ES-I3 (cell line): ENCODE measurements around the gene CCR9.
"Not testable (repeated sequence)": the region's sequence is repeated elsewhere in the genome, so short reads cannot be mapped to it uniquely, and the experiment has no call there.

Experiments
- H3K36me3 ChIP-seq: 2 replicates; pipeline ENCODE4 v1.6.1; 2013; ENCODE audit warnings: mild to moderate bottlenecking, low read length, control low read depth, moderate library complexity; ENCODE audit not compliant: insufficient read depth
- H3K4me1 ChIP-seq: 2 replicates; pipeline ENCODE4 v1.6.1; 2013; ENCODE audit warnings: mild to moderate bottlenecking, control low read depth, low read length; ENCODE audit not compliant: insufficient read depth
- H3K9ac ChIP-seq: 2 replicates; pipeline ENCODE4 v1.6.1; 2013; ENCODE audit warnings: low read depth, mild to moderate bottlenecking, low read length, moderate library complexity
- H3K9me3 ChIP-seq: 2 replicates; pipeline ENCODE4 v1.6.1; 2013; ENCODE audit warnings: mild to moderate bottlenecking, low read length, moderate library complexity; ENCODE audit not compliant: control insufficient read depth, insufficient read depth

CCR9 gene, protein sequence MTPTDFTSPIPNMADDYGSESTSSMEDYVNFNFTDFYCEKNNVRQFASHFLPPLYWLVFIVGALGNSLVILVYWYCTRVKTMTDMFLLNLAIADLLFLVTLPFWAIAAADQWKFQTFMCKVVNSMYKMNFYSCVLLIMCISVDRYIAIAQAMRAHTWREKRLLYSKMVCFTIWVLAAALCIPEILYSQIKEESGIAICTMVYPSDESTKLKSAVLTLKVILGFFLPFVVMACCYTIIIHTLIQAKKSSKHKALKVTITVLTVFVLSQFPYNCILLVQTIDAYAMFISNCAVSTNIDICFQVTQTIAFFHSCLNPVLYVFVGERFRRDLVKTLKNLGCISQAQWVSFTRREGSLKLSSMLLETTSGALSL

DNA sequence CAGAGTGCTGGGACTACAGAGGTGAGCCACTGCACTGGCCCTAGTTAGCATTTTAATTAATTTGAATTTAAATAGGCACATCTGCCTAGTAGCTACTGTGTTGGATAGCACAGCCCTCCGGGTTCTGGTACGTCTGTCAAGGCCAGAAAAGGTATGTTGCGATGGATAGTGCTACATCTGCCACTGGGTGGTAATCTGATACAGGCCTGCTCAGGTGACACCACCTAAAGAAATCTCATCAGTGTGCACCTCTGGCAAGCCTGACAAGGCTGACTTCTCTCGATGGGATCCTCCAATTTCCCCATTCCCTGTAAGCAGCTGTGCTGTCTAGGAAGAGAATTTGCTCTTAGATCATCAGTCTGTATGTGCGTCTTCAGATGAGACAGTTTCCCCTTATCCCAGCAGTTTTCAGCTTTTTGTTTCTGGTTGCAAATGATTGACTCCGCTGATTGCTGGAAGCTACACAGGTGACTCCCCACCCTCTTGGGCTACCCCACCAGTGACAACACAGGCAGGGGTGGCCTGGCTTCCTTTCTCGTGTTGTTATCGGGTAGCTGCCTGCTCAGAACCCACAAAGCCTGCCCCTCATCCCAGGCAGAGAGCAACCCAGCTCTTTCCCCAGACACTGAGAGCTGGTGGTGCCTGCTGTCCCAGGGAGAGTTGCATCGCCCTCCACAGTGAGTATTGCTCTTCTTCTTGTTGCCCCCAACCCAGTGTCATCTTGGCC, at the start of gene CCR9:
TSS of gene CCR9 (plus strand) at position 565 of the 727 bp plus-strand sequence. CDS start 8,391 bp downstream, outside the sequence.
- no peak within 1 kb of the TSS for H3K9ac ChIP-seq
- H3K4me1 ChIP-seq: no peaks in the 10 kb centered on the region
- H3K9me3 ChIP-seq: no peaks in the 10 kb centered on the region
- no peaks in the 10 kb centered on the region for H3K36me3 ChIP-seq

DNA sequence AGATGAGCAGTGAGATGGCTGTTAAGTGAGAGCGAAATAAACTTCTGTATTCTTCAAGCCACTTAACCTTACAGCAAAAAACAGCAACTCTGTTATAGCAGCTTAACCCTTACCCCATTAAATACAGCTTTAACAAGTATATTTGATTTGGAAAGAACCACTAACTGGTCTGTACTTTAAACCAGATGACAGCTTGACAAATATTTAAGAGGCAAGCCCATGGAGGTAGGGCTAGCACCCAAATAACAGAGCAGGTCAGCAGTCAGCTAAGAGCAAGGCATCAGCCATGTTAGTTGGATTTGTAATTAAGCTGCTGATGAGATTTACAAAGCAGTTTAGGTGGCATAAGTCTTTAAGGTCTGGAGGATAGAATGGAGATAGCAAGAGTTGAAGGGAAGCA, 47.9 kb upstream of the CCR9 start:
- H3K36me3 ChIP-seq: no peaks in the 10 kb centered on the region
- H3K9ac ChIP-seq: no peak overlapping the region
- no peaks in the 10 kb centered on the region; the same call in 1 of the 2 replicates for H3K4me1 ChIP-seq
- no peaks in the 10 kb centered on the region for H3K9me3 ChIP-seq

DNA sequence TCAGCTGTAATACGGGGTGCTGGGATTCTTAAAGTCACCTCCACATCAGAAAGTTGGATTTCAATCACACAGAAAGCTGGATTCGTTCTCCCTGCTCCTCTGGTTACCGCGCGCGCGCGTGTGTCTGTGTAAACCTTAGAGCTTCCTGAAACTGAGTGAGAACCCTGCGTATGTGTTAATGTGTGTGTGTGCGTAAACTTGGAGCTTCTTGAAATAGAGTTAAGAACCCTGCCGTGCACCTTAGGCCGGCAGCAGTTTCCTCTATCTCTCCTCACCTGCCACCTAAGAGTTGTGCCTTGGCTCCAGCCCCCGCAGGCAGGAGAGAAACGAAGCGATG, 45.0 kb upstream of the CCR9 start:
- Histone ChIP-seq H3K9ac (peak overlapping the region; percentile 50), H3K36me3 (no peaks in the 10 kb centered on the region), H3K9me3 (no peaks in the 10 kb centered on the region), H3K4me1 (no peaks in the 10 kb centered on the region; the same call in 1 of the 2 replicates)

GRCh38 chr3:45841757-45842491, 44.4 kb upstream of the CCR9 start, which contains the start of gene LZTFL1:
Gene LZTFL1 (minus strand): TSS chr3:45842119. CDS start chr3:45841991, 128 bp downstream.
- H3K36me3 ChIP-seq: no peaks in the 10 kb centered on the region
- H3K9me3 ChIP-seq: no peaks in the 10 kb centered on the region
- H3K9ac ChIP-seq: peak within 1 kb of the TSS; percentile 50
- H3K4me1 ChIP-seq: no peaks in the 10 kb centered on the region; the same call in 1 of the 2 replicates

GRCh38 chr3:45842851-45843625, 43.3 kb upstream of the CCR9 start:
- no peaks in the 10 kb centered on the region; the same call in 1 of the 2 replicates for H3K4me1 ChIP-seq
- H3K9ac ChIP-seq: no peak overlapping the region
- H3K9me3 ChIP-seq: no peaks in the 10 kb centered on the region
- H3K36me3 ChIP-seq: no peaks in the 10 kb centered on the region

GRCh38 chr3:45844616-45845015, 41.7 kb upstream of the CCR9 start:
- Histone ChIP-seq H3K4me1 (no peaks in the 10 kb centered on the region; the same call in 1 of the 2 replicates), H3K36me3 (no peaks in the 10 kb centered on the region), H3K9ac (no peak overlapping the region), H3K9me3 (no peaks in the 10 kb centered on the region)

DNA sequence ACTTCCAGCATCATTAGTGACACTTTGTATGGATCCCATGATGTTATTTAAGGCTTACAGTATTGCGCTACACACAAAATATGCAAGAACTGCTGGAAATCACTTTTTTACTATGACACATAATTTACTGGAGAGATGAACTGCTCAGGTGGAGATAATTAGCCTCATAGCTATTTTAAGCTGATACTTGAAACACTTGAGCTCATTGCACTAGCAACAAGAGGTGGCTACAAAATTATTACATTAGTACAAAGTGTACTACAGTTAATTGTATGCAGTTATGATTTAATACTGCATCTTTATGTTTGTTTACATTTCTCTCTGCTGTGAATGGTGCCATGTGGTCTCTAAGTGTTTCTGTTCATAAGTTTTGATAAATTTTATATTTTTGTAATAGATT, 38.0 kb upstream of the CCR9 start:
- H3K9me3 ChIP-seq: no peaks in the 10 kb centered on the region
- no peaks in the 10 kb centered on the region for H3K36me3 ChIP-seq

GRCh38 chr3:45852828-45853227, 33.5 kb upstream of the CCR9 start:
- Histone ChIP-seq H3K9me3 (no peaks in the 10 kb centered on the region), H3K36me3 (no peaks in the 10 kb centered on the region)

More for the DNA sequence above, 38.0 kb upstream of the CCR9 start:
- Histone ChIP-seq H3K9ac (no peak overlapping the region), H3K4me1 (no peaks in the 10 kb centered on the region)

GRCh38 chr3:45856323-45856722, 30.0 kb upstream of the CCR9 start:
- not testable (repeated sequence) for H3K36me3 ChIP-seq, H3K4me1 ChIP-seq, H3K9me3 ChIP-seq, H3K9ac ChIP-seq

More at GRCh38 chr3:45852828-45853227, 33.5 kb upstream of the CCR9 start:
- H3K9ac ChIP-seq: no peak overlapping the region
- H3K4me1 ChIP-seq: no peaks in the 10 kb centered on the region

- not testable (repeated sequence) for H3K4me1 ChIP-seq, H3K9me3 ChIP-seq, H3K36me3 ChIP-seq, H3K9ac ChIP-seq
These were observed 29.3 kb upstream of the CCR9 start for GRCh38 chr3:45857024-45857423.

DNA sequence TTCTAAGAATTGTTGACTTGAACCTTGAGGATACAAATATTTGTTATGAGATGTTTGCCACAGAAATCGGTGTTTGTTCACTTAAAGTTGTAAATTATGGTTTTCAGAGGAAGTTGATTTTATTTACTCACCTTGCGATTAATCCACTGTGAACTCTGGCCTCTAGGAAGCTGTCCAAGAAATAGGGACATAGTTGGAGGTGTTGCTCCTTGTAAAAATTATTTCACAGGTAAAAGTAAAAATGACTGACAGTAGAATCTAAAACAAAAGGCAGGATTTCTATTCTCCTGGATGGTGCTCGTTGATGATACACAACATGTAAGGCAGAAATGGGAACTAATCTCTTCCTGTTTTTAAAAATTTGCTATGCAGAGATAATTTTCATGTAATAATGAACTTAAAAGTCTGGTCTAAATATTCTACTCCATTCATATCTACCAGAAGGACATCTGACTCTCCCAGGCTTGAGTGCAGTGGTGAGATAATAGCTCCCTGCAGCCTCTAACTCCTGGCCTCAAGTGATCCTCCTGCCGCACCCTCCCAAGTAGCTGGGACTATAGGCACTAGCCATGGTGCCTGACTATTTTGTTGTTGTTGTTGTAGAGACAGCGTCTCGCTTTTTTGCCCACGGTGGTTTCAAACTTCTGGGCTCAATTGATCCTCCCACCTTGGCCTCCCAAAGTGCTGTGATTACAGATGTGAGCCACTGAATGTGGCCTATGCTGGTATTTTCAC, 27.4 kb upstream of the CCR9 start:
- no peaks in the 10 kb centered on the region for H3K9me3 ChIP-seq
- no peaks in the 10 kb centered on the region for H3K4me1 ChIP-seq
- no peak overlapping the region for H3K9ac ChIP-seq
- no peaks in the 10 kb centered on the region for H3K36me3 ChIP-seq

DNA sequence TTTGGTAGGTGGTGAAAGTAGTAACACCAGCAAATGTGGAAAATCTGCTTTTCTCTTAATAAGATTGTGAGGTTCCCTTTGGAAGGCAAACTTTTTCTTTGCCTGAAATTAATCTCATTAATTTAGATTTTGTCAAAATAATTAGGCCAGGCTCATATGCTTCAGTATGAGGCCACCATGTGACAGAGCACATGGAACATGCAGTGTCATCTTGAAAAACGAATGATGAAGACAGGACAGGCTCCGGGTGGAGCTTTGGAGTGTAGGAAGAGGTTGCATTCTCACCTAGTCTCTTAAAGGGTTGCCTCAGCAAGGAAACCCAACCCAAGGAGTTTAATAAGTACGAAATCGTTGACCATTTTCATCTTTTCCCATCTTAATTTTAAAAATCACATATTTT, 25.9 kb upstream of the CCR9 start:
- no peaks in the 10 kb centered on the region for H3K9me3 ChIP-seq
- H3K9ac ChIP-seq: no peak overlapping the region
- H3K4me1 ChIP-seq: no peaks in the 10 kb centered on the region
- no peaks in the 10 kb centered on the region for H3K36me3 ChIP-seq

- Histone ChIP-seq H3K4me1 (no peaks in the 10 kb centered on the region), H3K9me3 (no peaks in the 10 kb centered on the region), H3K9ac (no peak overlapping the region), H3K36me3 (no peaks in the 10 kb centered on the region)
These were observed 25.2 kb upstream of the CCR9 start for GRCh38 chr3:45861043-45861719.
